Mucosa of descending colon (tissue), 3 donors: ENCODE data around the gene ZYG11B. TPM values are rescaled to one million over a fixed set of nuclear protein-coding genes. Genes with fewer than 3 reads are reported as not detected.
A peak's percentile ranks its signal among the peaks of the same experiment; 100 is the strongest.
"Not testable (repeated sequence)": the region's sequence is repeated elsewhere in the genome, so short reads cannot be mapped to it uniquely, and the experiment has no call there.

Experiments used
- ATAC-seq: fragments of 200-7000 bp; cut with Tn5 transposase; one replicate; pipeline ENCODE4 v1.9.1; 2020; ENCODE audit warnings: mild to moderate bottlenecking, moderate library complexity
- DNase-seq, 3 donors: peaks; one replicate each; pipeline ENCODE4 v3.0.0-alpha.2; 2020
- H3K36me3 ChIP-seq: fragments of 200-600 bp; one replicate; pipeline ENCODE4 v1.8.0; 2021; ENCODE audit warnings: low read depth, mild to moderate bottlenecking
- H3K4me1 ChIP-seq: fragments of 200-600 bp; one replicate; pipeline ENCODE4 v1.8.0; 2021; ENCODE audit warnings: low read depth, mild to moderate bottlenecking
- H3K4me3 ChIP-seq: fragments of 200-600 bp; one replicate; pipeline ENCODE4 v1.8.0; 2021; ENCODE audit warnings: mild to moderate bottlenecking
- H3K9me3 ChIP-seq: fragments of 200-600 bp; one replicate; pipeline ENCODE4 v1.8.0; 2021; ENCODE audit warnings: mild to moderate bottlenecking
- CTCF ChIP-seq: fragments of 200-600 bp; IDR thresholded peaks from one replicate; pipeline ENCODE4 v1.8.0; 2022; ENCODE audit warnings: antibody characterized with exemption, mild to moderate bottlenecking
- intact Hi-C, 2 donors: fragments of 100-400 bp; cut with DNase I in 1 of 2; cut with micrococcal nuclease in 1 of 2; formaldehyde crosslinking; loops; one replicate each; pipeline versions ENCODE4 v1.11.0 to v1.11.1; 2022; cut with DNase I, micrococcal nuclease
- total RNA-seq, 3 donors: library from RNA; stranded (reverse); fragmentation: NEBNext Ultra II Directional in 2 of 3; extraction: Animal tissue kit (Norgen Biotek cat#: 25700) in 2 of 3; gene quantifications; one replicate each; pipeline versions ENCODE4 v1.2.1 to v1.2.4, GENCODE V29; 2021 to 2023
- donor health status: DM: no; HTN: no; CAD: no; lungs with moderate emphysema.
- donor health status: DM: no; HTN: no; CAD: no.
- donor health status: DM: no; HTN: yes; CAD: no.

Gene ZYG11B
- total RNA-seq, 3 donors from 2014 or later, result 28.6 to 56.6 (median 35.7) TPM

GRCh38 chr1:52855584-52855983 lies 129.3 kb downstream of the ZYG11B start:
- ATAC-seq, result no peak
- DNase-seq, result no peak
- H3K9me3 ChIP-seq, result no peaks in the 10 kb centered on the region
- no peaks in the 10 kb centered on the region for H3K4me1 ChIP-seq
- intact Hi-C loops, result no loop called here
- no peak for TF ChIP-seq CTCF
- H3K4me3 ChIP-seq, result no peak overlapping the region
- H3K36me3 ChIP-seq, result no peaks in the 10 kb centered on the region

GRCh38 chr1:52856026-52856425 lies 129.8 kb downstream of the ZYG11B start:
- intact Hi-C loops, result no loop called here

GRCh38 chr1:52857443-52857842 lies 131.2 kb downstream of the ZYG11B start:
- Histone ChIP-seq H3K36me3 (no peaks in the 10 kb centered on the region), H3K4me3 (no peak overlapping the region), H3K9me3 (no peaks in the 10 kb centered on the region), H3K4me1 (no peaks in the 10 kb centered on the region)
- intact Hi-C loops, result no loop called here
- DNase-seq (no peak), ATAC-seq (no peak)
- TF ChIP-seq CTCF, result no peak

More at GRCh38 chr1:52856026-52856425, 129.8 kb downstream of the ZYG11B start:
- no peaks in the 10 kb centered on the region for H3K4me1 ChIP-seq
- ATAC-seq (no peak), DNase-seq (no peak)
- H3K36me3 ChIP-seq, result no peaks in the 10 kb centered on the region
- H3K4me3 ChIP-seq, result no peak overlapping the region
- no peak for TF ChIP-seq CTCF
- no peaks in the 10 kb centered on the region for H3K9me3 ChIP-seq

GRCh38 chr1:52862666-52863458 lies 136.6 kb downstream of the ZYG11B start:
- H3K4me1 ChIP-seq, result peaks cover 5% of the 10 kb centered on the region
- intact Hi-C loops, result no loop called here
- H3K9me3 ChIP-seq, result no peaks in the 10 kb centered on the region
- H3K36me3 ChIP-seq, result no peaks in the 10 kb centered on the region
- no peak overlapping the region for H3K4me3 ChIP-seq
- no peak for TF ChIP-seq CTCF
- DNase-seq, result no peak
- no peak for ATAC-seq

- ATAC-seq, result peak; percentile 78
- Histone ChIP-seq H3K36me3 (no peaks in the 10 kb centered on the region), H3K9me3 (no peaks in the 10 kb centered on the region), H3K4me3 (no peak overlapping the region), H3K4me1 (peaks cover 5% of the 10 kb centered on the region)
- DNase-seq, result peak in 1 of 3 donors; percentile 19
- intact Hi-C loops, result no loop called here
- no peak for TF ChIP-seq CTCF
Observed at GRCh38 chr1:52867087-52867863, 141.0 kb downstream of the ZYG11B start.

- intact Hi-C loops, H3K4me1 ChIP-seq, H3K4me3 ChIP-seq, DNase-seq, ATAC-seq, H3K9me3 ChIP-seq, H3K36me3 ChIP-seq: not testable (repeated sequence)
Observed at GRCh38 chr1:52869727-52870126, 143.5 kb downstream of the ZYG11B start.
